ENCODE data around the gene TNFSF11.

GRCh38 chr13:42594481-42595252 is 20.7 kb downstream of the TNFSF11 start:
- no peak for TF ChIP-seq EZH2 (IDR thresholded peaks at IDR 0.05; ENCODE audit: low read depth, unreplicated experiment)
- peak; percentile 84 to 96 for TF ChIP-seq CTCF (conservative IDR thresholded peaks at IDR 0.05; ENCODE audit: low read depth in 2 of 2)
- no peak for TF ChIP-seq EZH2phosphoT487 (IDR thresholded peaks at IDR 0.05; ENCODE audit: unreplicated experiment)
- no peak for TF ChIP-seq REST (IDR thresholded peaks at IDR 0.05; ENCODE audit: unreplicated experiment)
- TF ChIP-seq JUNB (IDR thresholded peaks at IDR 0.05; ENCODE audit: unreplicated experiment) = no peak
- no peak for TF ChIP-seq POLR2AphosphoS5 (IDR thresholded peaks at IDR 0.05; ENCODE audit: low read depth)
- TF ChIP-seq ZNF331 (CRISPR knock-in tag; IDR thresholded peaks at IDR 0.05; ENCODE audit: low read depth) = no peak
- TF ChIP-seq ETS1 (IDR thresholded peaks at IDR 0.05) = no peak
